MM.1S (cell line): ENCODE results near the gene GPR158.

Experiments
- DNase-seq: peaks from one replicate; pipeline ENCODE4 v3.0.0-alpha.2; 2015
- H2AFZ ChIP-seq: fragments of 300-600 bp; sonication (generic); 2 replicates; pipeline ENCODE4 v1.6.0; 2016; ENCODE audit warnings: antibody characterized with exemption, low read length
- H3F3A ChIP-seq: fragments of 300-600 bp; sonication (generic); 2 replicates; pipeline ENCODE4 v1.6.1; 2016; ENCODE audit warnings: mild to moderate bottlenecking, antibody characterized with exemption, low read length, moderate library complexity, mixed read lengths; ENCODE audit not compliant: insufficient read depth
- H3K27ac ChIP-seq: fragments of 300-600 bp; sonication (generic); 2 replicates; pipeline ENCODE4 v1.5.1; 2016; ENCODE audit warnings: mild to moderate bottlenecking, low read length
- H3K27me3 ChIP-seq: fragments of 300-600 bp; sonication (generic); replicated peaks from 2 replicates; pipeline ENCODE4 v1.6.0; 2016; ENCODE audit warnings: low read length; ENCODE audit not compliant: insufficient read depth
- H3K36me3 ChIP-seq: fragments of 300-600 bp; sonication (generic); replicated peaks from 2 replicates; pipeline ENCODE4 v1.6.1; 2016; ENCODE audit warnings: mild to moderate bottlenecking, low read length, mixed read lengths; ENCODE audit not compliant: insufficient read depth
- H3K4me1 ChIP-seq: fragments of 300-600 bp; sonication (generic); 2 replicates; pipeline ENCODE4 v1.6.1; 2016; ENCODE audit warnings: low read length, mixed read lengths
- H3K4me2 ChIP-seq: fragments of 300-600 bp; sonication (generic); 2 replicates; pipeline ENCODE4 v1.6.0; 2016; ENCODE audit warnings: low read depth, low read length
- H3K4me3 ChIP-seq: fragments of 300-600 bp; sonication (generic); 2 replicates; pipeline ENCODE4 v1.5.1; 2016; ENCODE audit warnings: low read length, mixed read lengths
- H3K79me2 ChIP-seq: fragments of 300-600 bp; sonication (generic); 2 replicates; pipeline ENCODE4 v1.6.1; 2016; ENCODE audit warnings: mixed run types, low read length, mixed read lengths
- H3K9ac ChIP-seq: fragments of 300-600 bp; sonication (generic); 2 replicates; pipeline ENCODE4 v1.6.1; 2016; ENCODE audit warnings: low read length, mixed read lengths
- H3K9me2 ChIP-seq: fragments of 300-600 bp; sonication (generic); replicated peaks from 2 replicates; pipeline ENCODE4 v1.6.1; 2016; ENCODE audit warnings: mild to moderate bottlenecking, low read length, mixed read lengths; ENCODE audit not compliant: insufficient read depth
- H3K9me3 ChIP-seq: fragments of 300-600 bp; sonication (generic); replicated peaks from 2 replicates; pipeline ENCODE4 v1.6.1; 2016; ENCODE audit warnings: mild to moderate bottlenecking, low read length, mixed read lengths; ENCODE audit not compliant: insufficient read depth
- H4K20me1 ChIP-seq: fragments of 300-600 bp; sonication (generic); 2 replicates; pipeline ENCODE4 v1.6.1; 2016; ENCODE audit warnings: mild to moderate bottlenecking, low read length, moderate library complexity, mixed read lengths; ENCODE audit not compliant: insufficient read depth
- CTCF ChIP-seq: fragments of 300-600 bp; sonication (generic); IDR thresholded peaks from 2 replicates; pipeline ENCODE4 v1.5.1; 2016; ENCODE audit warnings: antibody characterized with exemption, low read length, mixed read lengths
- EZH2 ChIP-seq: fragments of 300-600 bp; sonication (generic); optimal IDR thresholded peaks from 2 replicates; pipeline ENCODE3; 2017; ENCODE audit warnings: low read depth, mild to moderate bottlenecking, antibody characterized with exemption, low read length, mixed read lengths
- EZH2phosphoT487 ChIP-seq: fragments of 300-600 bp; sonication (generic); IDR thresholded peaks from 2 replicates; pipeline ENCODE4 v1.6.1; 2018; ENCODE audit warnings: antibody characterized with exemption, low read length

GPR158 gene

GRCh38 chr10:25417611-25418010, 242.8 kb downstream of the GPR158 start:
- no peaks in the 10 kb centered on the region for H3K27me3 ChIP-seq
- H3F3A ChIP-seq, result no peaks in the 10 kb centered on the region
- no peaks in the 10 kb centered on the region for H3K9me3 ChIP-seq
- peak; percentile 83 for DNase-seq
- no peak overlapping the region for H3K4me2 ChIP-seq
- TF ChIP-seq EZH2phosphoT487 (no peak), CTCF (no peak), EZH2 (no peak)
- H3K27ac ChIP-seq, result peak overlapping the region; percentile 32; the same call in 1 of the 2 replicates
- no peaks in the 10 kb centered on the region for H3K9me2 ChIP-seq
- H3K4me1 ChIP-seq, result peaks cover 12% of the 10 kb centered on the region
- no peaks in the 10 kb centered on the region for H3K79me2 ChIP-seq
- no peak overlapping the region for H3K4me3 ChIP-seq
- no peaks in the 10 kb centered on the region for H4K20me1 ChIP-seq
- no peak overlapping the region for H2AFZ ChIP-seq
- H3K9ac ChIP-seq, result no peak overlapping the region
- H3K36me3 ChIP-seq, result no peaks in the 10 kb centered on the region

GRCh38 chr10:25425776-25426175, 251.0 kb downstream of the GPR158 start:
- H3K27ac ChIP-seq, result no peak overlapping the region
- H2AFZ ChIP-seq, result no peak overlapping the region
- no peaks in the 10 kb centered on the region for H3F3A ChIP-seq
- no peak for DNase-seq
- no peaks in the 10 kb centered on the region for H3K27me3 ChIP-seq
- H3K79me2 ChIP-seq, result no peaks in the 10 kb centered on the region
- TF ChIP-seq EZH2phosphoT487 (no peak), CTCF (no peak), EZH2 (no peak)
- H4K20me1 ChIP-seq, result no peaks in the 10 kb centered on the region
- H3K9me3 ChIP-seq, result no peaks in the 10 kb centered on the region
- no peaks in the 10 kb centered on the region for H3K36me3 ChIP-seq
- no peak overlapping the region for H3K4me3 ChIP-seq
- no peaks in the 10 kb centered on the region for H3K4me1 ChIP-seq
- H3K4me2 ChIP-seq, result no peak overlapping the region
- no peak overlapping the region for H3K9ac ChIP-seq
- H3K9me2 ChIP-seq, result no peaks in the 10 kb centered on the region

- no peaks in the 10 kb centered on the region for H4K20me1 ChIP-seq
- no peak overlapping the region for H3K27ac ChIP-seq
- no peaks in the 10 kb centered on the region for H3K9me3 ChIP-seq
- H3K4me3 ChIP-seq, result no peak overlapping the region
- TF ChIP-seq CTCF (no peak), EZH2phosphoT487 (no peak), EZH2 (no peak)
- no peak overlapping the region for H3K9ac ChIP-seq
- no peak overlapping the region for H2AFZ ChIP-seq
- no peak overlapping the region for H3K4me2 ChIP-seq
- H3K36me3 ChIP-seq, result no peaks in the 10 kb centered on the region
- no peaks in the 10 kb centered on the region for H3K27me3 ChIP-seq
- H3K4me1 ChIP-seq, result no peaks in the 10 kb centered on the region
- H3F3A ChIP-seq, result no peaks in the 10 kb centered on the region
- H3K79me2 ChIP-seq, result no peaks in the 10 kb centered on the region
- no peaks in the 10 kb centered on the region for H3K9me2 ChIP-seq
- no peak for DNase-seq
Measured at GRCh38 chr10:25436431-25436830, 261.6 kb downstream of the GPR158 start.
